Bone marrow (tissue), 2 donors: Measurements from ENCODE around the gene AK9.
A peak's percentile ranks its signal among the peaks of the same experiment; 100 is the strongest.

Experiments used
- DNase-seq, 2 donors: peaks; one replicate each; lab custom pipeline; 2025; lab: John Stamatoyannopoulos, UW

AK9 gene

DNA sequence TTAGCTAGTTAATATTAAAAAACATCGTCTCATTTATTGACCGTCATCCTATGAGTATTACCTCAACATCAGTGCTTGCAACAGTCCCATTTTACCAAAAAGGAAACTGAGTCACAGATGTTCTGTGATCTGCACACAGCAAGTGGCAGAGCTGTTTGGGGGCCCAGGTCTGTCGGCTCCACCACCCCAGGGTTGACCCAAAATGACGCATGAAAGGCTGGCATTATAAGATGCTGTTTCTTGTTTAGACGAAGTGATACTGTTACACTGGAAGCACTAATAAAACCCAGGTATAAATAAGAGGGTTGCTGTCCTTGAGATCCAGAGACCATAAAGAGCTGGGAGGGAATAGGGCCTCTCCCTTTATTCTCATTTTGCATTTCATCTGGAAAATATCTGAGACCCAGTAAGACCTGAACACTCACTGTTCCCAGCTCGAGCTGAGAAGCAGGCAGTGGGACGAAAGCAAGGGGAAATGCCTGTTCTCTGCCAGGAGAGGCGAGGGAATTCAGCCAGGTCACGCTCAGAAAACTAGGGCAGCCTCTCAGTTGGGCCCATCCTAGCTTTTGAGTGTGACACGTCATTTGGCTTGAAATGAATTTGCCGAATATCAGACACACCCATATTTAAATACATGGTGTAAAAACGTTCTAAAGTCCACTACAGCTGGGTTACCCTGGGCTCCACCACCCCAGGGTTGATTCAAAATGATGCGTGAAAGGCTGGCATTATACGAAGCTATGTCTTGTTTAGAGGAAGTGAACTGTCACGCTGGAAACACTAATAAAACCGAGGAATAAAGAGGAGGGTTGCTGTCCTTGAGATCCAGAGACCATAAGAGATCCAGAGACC, 234.1 kb downstream of the AK9 start:
- DNase-seq, result no peak

DNA sequence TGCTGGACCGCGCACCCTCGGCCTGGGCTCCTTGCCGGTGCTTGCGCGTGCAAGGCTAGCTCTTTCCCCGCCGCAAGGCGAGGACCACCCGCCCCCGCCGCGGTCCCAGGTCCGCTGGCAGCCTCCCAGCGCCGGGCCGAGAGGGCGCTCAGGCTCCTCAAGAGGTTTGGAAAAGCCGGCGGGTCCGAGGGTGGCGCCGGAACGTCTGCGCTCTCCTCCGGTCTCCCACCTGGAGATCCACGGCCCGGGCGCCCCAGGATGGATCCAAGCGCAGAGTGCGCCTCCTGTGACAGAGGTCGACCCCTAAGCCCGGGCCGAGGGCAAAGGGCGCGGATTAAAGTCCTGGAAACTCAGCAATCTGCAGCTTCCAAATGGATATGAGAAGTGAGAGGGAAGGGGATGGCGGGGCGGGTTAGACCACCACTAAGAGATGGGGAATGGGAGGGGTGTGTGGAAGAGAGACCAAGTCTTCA, 234.9 kb downstream of the AK9 start:
- no peak for DNase-seq

DNA sequence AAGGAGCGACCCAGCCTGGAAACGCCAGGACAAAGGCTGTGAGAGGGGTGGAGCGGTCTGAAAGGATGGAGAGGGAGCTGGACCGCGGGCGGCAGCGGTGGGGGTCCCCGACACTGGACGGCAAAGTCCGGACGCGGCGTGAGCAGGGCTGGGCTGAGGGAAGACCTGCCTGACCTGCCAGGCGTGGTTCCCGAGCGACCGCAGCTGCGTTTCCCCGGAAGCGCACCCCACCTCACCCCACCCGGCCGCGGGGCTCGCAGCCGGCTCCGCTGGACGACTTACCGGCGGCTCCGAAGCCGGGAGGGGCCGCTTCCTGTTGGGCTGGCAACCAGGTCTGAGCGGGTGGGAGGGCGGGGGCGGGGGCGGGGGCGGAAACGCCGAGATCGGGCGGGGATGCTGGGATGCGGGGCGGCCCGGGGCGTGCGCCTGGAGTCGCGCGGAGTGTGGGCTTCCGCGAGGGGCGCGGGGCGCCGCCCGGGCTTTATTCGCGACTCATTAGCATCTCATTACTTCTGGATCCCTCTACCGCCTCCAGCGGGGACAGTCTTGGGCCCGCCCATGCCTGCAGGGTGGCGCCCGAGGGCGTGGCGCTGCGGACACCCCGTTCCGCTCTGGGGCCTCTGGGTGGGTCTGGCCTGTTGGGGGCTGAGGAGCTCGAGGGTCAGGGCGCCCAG, 235.4 kb downstream of the AK9 start, which contains the start of gene MICAL1:
Gene MICAL1 (minus strand): TSS at position 336 of the 674 bp plus-strand sequence. CDS start 1,576 bp downstream, outside the sequence.
- peak; percentile 45 to 51 for DNase-seq

DNA sequence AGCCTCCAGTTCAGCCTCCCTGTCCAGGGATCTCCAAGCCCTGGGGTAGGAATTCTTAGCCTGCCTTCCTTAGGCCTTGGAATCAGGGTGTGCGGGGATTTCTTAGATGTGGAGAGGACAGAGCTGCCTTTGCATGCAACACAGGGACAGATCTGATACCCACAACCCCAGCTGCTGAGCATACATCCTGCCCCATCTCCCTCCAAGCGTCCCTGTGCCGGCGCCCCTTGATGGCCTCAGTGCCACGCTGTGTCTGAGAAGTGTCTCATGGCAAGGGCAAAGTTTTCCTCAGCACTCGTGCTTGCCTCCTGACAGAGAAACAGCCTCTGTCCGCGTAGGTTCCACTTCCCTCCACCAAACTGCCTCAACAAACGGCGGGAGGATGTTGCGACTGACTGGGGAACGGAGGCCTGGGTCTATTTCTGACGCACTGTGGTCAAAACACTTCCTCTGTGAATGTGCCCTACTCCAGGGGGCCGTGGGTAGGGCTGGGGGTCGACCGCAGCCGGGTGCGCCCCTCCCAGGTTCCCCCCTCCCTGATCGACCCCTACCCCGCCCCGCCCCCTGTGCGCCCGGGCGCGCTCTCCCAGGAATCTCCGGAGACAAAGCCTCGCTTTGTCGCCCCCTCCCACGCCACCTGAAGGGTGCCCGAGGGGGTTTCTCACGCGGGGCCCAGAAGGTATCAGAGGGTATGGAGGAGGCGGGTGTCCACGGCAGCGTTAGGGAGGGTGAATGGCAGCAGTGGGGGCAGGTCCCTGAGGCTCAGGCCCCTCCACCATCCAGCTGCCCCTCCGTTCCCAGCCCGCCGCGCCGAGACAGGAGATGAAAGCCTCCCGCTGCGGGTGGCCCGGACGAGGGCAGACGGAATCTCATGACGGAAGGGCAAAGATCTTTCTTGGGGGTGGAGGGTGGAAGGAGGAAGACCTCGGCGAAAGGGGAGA, 236.2 kb downstream of the AK9 start:
- DNase-seq, result peak; percentile 57 to 71

DNA sequence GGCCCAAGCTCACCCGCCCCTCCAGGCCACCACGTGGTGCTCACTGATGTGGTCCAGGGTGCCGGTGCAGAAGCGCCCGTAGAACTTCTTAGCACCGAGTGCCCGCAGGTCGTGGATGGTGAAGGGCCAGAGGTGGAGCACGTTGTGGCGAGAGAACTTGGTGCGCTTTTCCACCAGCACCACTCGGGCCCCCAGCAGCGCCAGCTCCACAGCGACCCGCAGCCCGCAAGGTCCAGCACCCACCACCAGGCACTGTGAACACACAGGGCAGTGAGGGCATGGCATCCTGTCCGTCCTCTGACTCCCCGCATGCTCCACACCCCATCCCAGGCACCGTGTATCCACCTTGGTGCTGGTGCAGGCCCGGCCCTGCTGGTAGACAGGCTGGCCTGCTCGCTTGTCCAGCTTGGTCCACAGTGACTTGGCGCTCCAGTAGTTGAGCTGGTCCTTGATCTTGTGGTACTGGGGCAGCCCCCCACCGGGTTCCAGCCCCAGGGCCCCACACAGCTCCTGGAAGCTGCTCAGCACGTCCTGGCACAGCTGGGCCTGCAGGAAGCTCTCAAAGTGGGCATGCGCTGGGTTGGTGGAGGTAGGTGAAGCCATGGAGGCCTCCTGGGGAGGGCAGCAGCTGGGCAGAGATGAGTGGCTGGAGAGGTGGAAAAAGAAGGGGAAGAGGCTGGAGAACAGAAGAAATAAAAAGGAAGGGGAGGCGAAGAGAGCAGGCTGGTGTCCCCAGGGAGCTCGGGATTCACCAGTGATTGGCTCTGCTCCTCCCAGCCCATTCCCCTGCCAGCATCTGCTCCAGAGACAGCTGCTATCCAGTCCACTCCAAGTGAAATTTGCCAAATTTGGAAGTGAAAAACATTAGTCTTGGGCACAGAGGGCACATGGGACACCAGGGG, 237.2 kb downstream of the AK9 start:
- no peak for DNase-seq

DNA sequence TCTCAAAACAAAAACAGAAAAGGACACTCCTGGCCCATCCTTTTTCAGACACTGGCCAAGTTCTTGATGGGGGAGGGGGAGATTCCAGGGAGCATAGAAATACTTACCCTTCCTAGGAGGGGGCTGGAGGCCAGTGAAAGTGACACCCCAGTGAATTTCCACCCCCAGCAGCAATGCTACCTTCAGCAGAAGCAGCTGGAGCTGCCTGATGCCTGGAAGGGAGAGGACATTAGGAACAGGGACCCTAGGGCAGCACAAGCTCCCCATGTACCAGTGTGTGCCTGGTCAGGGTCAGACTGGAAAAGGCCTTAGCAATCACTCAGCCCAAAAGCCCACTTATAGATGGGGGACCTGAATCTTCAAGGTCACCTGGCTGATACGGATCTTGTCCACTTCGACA, 237.8 kb downstream of the AK9 start:
- DNase-seq, result no peak

DNA sequence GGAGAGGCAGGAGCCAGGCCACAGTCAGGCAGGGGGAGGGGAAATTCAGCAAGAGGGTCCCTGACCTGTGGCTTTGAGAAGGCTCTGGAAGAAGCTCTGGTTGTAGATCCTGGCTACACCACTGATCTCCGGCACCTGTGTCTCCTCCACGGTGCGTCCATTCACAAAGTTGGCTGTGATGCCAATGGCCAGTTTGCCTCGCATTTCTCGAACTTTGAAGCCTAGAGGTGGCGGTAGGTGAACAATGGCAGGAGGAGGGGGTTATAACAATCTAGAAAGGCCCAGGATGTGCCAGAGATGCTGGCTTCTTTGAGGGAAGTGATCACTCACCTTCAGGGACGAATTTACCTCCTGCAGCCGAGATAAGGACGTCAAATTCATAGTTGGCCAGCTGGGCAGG, 238.8 kb downstream of the AK9 start:
- DNase-seq, result no peak

DNA sequence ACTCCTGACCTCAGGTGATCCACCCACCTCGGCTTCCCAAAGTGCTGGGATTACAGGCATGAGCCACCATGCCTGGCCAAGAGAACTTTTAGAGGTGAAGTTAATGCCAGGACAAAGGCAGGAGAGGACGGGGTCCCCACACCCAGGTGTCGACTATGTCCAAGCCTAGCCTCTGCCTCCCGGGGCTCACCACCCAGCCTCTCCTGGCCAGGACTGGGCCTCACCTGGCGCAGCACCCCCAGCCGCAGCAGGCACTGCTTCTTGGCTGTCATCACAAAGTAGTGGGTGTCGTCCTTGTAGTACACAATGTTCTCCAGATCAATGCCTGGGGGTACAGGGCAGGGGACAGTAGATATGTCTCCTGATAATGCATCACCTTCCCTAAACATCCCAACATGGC, 239.6 kb downstream of the AK9 start:
- no peak for DNase-seq

DNA sequence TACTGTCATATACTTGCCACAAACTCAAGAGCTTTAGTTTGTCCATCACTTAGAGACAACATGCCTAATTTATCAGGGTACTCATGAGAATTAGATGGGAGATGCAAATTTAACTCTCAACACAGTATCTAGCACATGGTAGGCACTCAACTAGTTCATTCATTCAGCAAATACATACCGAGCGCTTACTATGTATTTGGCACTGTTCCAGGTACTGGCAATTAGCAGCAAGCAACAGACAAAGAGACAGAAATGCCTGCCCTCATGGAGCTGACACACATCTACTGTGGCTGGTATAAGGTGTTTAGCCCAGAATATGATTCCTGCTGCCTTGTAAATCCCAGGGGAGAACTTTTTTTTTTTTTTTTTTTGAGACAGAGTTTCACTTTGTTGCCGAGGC, 240.2 kb downstream of the AK9 start:
- no peak for DNase-seq

DNA sequence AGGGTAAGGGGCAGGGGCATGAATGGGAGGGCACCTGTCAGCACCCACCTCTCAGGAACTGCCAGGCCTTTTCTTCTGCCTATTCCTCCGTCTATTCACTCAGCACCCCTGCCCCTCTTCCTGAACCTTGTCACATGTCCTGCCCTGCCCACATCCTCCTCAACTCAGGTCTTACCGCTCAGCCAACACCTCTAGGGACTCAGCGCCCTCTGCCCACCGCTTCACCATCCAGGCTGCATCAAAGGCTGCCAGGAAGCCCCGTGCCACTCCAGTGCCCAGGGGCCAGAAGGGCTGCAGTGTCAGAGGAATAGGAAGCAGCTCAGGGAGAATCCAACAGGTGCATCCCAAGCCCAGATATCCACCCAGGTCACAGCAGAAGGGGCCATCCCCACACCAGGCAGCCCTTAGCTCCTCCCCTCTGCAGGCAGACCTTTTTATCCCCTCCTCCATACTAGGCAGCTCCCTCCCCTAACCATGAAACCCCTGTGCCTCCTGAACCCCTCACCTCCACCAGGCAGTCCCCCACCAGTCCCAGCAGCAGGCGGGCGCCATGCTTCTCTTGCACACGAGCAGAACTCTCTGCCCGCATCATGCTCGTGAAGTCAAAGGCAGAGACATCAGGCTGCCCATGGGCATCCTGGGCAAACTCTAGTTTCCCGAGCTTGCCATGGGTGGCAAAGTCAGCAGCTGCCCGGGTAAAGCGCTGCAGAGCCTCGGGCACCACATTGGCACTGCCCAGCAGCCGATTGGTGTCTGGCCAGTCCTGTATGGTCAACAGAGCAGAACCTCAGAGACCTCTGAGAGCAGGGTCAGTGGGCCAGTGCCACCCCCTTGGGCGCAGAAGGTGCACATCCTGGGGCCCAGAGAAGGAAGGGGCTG, 241.0 kb downstream of the AK9 start:
- no peak for DNase-seq

DNA sequence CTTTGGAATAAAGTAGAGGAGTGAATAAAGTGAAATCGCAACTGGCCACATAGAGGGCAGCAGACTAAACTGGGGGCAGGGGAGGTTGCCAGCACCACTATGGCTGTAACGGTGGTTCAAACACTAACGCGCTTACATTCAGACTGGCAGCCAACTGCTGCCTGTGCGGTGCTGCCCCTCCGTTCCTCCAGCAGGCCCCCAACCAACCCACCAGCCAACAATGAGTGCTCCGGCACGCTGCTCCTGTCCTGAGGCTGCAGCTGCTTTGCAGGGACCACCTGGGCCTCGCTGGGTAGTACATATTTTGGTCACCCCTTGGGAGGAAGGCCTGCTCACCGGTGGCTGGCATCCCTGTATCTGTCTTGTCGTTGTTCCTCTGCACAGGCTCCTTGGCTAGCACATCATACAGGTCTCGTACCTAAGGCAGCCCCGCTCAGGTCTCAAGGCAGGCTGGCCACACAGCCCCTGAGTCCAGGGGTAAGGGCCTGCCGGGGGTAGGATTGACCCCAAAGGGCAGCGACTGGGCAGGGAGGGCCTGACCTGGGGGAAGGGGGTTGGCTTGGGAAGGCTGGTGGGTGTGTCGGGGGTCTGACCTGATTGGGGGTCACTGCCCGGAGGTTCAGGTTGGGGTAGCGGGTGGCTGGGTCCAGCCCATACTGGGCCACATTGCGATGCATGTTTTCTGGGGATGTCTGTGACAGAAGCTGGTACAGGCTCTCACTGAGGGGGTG, 241.8 kb downstream of the AK9 start:
- no peak for DNase-seq

DNA sequence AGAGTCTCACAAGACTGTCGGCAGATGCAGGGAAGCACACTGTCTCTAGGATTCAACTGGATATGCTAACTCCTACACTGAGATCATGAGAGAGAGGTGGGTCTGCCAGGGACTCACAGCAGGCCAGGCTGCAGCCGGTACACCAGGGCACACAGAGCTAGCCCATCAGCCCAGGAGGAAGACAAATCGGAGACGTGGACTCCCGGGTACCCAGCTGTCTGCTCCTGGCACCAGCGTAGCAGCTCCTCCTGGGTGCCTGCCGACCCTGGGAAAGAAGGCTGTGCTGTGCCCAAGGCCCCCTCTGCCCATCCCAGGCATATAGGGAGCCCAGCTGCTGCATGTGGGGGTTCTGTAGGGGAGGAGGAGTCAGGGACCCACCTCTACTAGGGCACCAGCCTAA, 242.4 kb downstream of the AK9 start:
- DNase-seq, result no peak

DNA sequence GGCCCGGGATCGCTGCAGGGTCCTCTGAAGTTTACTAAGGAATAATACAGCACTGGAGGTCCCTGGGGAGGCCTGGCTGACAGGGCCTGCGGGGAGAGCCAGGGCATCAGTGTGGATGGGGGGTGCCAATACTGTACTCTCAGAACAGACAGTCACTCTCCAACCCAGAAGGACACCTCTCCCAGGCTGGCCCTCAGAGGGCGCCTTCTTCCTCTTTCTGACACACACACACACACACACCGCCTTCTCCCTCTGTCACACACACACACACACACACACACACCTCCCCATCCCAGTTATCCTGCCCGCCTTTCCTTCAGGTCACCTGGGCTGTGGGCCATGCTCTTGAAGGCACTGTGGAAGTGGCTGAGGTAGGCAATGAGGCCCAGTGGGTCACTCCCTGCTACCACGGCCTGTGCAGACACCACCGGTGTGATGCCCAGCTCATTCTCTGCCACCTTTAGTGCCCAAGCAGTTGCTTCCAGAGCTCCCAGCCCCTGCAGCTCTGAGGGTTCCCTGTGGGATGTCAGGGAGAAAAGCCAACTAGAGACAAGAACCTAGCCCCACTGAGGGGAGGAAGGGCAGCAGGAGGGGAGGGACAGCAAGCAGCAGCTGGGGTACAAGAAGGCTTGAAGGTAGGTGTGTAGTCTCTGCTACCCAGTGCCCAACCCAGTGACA, 243.0 kb downstream of the AK9 start:
- DNase-seq, result no peak

DNA sequence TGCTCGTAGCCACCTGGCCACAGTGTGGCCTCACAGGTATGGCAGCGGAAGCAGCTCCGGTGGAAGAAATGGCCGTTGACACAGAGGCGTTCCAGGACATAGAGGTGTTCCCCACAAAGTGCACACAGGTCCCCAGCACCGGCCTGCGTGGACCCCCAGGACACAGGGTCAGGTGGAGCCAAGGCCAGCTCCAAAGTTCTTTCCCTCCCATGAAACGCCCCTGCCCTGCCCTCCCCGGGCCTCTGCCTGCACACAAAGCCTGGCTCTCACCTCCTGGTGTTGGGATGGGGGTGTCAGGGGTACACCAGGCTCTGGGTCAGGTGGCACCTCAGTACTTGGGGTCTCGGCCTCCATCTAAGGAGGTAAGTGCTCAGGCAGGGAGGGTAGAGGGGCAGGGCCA, 243.9 kb downstream of the AK9 start:
- no peak for DNase-seq

DNA sequence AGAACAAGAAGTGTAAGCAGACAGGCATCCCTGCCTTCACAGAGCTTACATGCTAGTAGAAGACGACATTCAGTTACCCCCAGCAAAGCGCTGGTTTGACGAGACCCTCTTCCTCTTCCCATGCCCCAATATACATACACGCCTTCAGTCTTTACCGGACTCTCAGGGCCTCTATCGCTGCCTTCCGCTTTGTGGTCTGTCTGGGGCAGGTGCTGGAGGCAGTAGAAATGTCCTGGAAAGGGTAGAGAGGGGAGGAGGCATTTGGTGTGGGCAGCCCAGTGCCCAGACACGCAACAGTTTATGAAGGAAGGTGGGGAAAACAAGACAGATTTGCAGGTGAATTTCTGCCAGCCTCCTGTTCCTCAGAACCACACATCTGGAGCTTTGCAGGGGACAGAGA, 244.5 kb downstream of the AK9 start:
- no peak for DNase-seq

DNA sequence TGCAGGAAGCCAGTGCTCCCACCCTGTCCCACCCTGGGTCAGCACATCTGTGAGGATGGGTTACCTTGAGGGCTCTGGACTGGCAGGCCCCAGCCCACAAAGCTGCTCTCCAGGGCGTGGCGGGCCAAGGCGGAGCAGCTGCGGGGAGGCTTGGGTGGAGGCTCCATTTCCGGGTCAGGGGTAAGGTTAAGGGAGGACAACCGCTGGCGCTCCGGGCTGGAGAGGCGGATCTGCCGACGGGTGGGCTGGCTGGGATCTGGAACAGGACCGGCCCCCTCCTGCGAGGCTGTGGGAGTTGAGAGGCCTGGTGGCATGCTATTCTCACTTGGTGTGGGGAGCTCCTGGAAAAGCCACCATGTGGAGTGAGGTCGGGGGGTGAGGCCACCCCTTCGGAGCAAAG, 244.9 kb downstream of the AK9 start:
- DNase-seq, result no peak

DNA sequence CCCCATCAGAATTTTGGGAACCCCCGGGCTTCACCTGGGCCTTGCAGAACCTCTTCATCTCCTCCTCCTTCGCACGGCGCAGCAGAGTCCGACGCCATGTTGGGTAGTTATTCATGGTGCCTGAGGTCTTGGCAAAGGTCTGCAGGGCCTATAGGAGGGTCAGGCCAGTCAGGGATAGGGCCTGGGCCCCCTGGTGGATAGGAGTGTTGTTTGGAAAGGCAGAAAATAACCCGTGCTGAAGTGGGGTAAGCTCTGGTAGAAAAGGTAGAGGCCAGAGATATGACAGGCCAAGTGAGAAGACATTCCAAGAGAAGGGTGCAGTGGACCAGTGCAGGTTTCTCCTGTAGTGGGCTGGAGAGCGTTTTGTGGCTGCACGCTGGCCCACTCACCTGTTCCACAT, 245.6 kb downstream of the AK9 start:
- no peak for DNase-seq

DNA sequence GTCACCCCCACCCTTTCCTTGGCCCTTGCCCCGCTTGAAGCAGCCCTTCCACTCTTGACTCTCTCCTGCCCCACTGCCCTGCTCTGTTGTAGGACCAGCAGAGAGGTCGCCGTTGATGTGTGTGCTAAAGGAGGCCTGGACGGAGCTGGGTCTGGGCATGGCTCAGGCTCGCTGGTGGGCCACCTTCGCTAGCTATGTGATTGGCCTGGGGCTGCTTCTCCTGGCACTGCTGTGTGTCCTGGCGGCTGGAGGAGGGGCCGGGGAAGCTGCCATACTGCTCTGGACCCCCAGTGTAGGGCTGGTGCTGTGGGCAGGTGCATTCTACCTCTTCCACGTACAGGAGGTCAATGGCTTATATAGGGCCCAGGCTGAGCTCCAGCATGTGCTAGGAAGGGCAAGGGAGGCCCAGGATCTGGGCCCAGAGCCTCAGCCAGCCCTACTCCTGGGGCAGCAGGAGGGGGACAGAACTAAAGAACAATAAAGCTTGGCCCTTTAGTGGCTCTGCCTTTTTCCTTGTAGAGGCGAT, 247.5 kb downstream of the AK9 start:
- DNase-seq, result no peak
